ENCODE measurements around the gene CEP85L. TPM values are rescaled to one million over a fixed set of nuclear protein-coding genes. Genes with fewer than 3 reads are reported as not detected.

Gene CEP85L
- total RNA-seq, 3 donors from 2014 or later (not counting 1 experiment from before 2014, with no cell fraction given), result 75.0 to 85.2 (median 82.0) TPM

GRCh38 chr6:118635909-118636735 is 15.3 kb downstream of the CEP85L start:
- H3K27me3 Mint-ChIP-seq (ENCODE audit: low read depth in 2 of 2), result no peaks in the 10 kb centered on the region
- no peaks in the 10 kb centered on the region for H3K9me3 Mint-ChIP-seq
- TF ChIP-seq CTCF (IDR thresholded peaks at IDR 0.05), result no peak

GRCh38 chr6:118632359-118632758 is 19.0 kb downstream of the CEP85L start:
- H3K4me3 Mint-ChIP-seq, result no peak overlapping the region
- peaks cover 43 to 44% of the 10 kb centered on the region in 2 donors for H3K4me1 Mint-ChIP-seq
- no peaks in the 10 kb centered on the region for H3K27me3 ChIP-seq (ENCODE audit: control insufficient read depth, insufficient read depth, low read length)
- no peak overlapping the region for H3K4me3 ChIP-seq (ENCODE audit: low read length)
- no peaks in the 10 kb centered on the region for H3K36me3 Mint-ChIP-seq
- WGBS (ENCODE audit: insufficient coverage), result 60% methylated on average over 2 of the region's 2 CpGs
- no peak overlapping the region for H3K27ac Mint-ChIP-seq
- no peaks in the 10 kb centered on the region for H3K9me3 Mint-ChIP-seq
- ATAC-seq (no peak), DNase-seq (no peak)
- no peaks in the 10 kb centered on the region for H3K9me3 ChIP-seq (ENCODE audit: control insufficient read depth, insufficient read depth, low read length)
- H3K4me1 ChIP-seq (ENCODE audit: control insufficient read depth, insufficient read depth, low read length), result no peaks in the 10 kb centered on the region
- intact Hi-C loops (cut with micrococcal nuclease), result no loop called here
- no peak for TF ChIP-seq CTCF (IDR thresholded peaks at IDR 0.05)
- no peaks in the 10 kb centered on the region for H3K27me3 Mint-ChIP-seq (ENCODE audit: low read depth in 2 of 2)
- no peak overlapping the region for H3K27ac ChIP-seq (ENCODE audit: low read length)
- peaks cover 14% of the 10 kb centered on the region for H3K36me3 ChIP-seq (ENCODE audit: control insufficient read depth, insufficient read depth, low read length)

More at GRCh38 chr6:118635909-118636735, 15.3 kb downstream of the CEP85L start:
- ATAC-seq (no peak), DNase-seq (no peak)
- Mint-ChIP-seq H3K36me3 (no peaks in the 10 kb centered on the region), H3K4me1 (peaks cover 27% of the 10 kb centered on the region in 2 donors), H3K27ac (peak overlapping the region in 1 of 2 donors; percentile 43), H3K4me3 (no peak overlapping the region)
- WGBS (ENCODE audit: insufficient coverage), result 98% methylated on average over 3 of the region's 3 CpGs
- intact Hi-C loops (cut with micrococcal nuclease), result no loop called here
- no peaks in the 10 kb centered on the region for H3K9me3 ChIP-seq (ENCODE audit: control insufficient read depth, insufficient read depth, low read length)
- no peak overlapping the region for H3K27ac ChIP-seq (ENCODE audit: low read length)
- peaks cover 5% of the 10 kb centered on the region for H3K36me3 ChIP-seq (ENCODE audit: control insufficient read depth, insufficient read depth, low read length)
- no peak overlapping the region for H3K4me3 ChIP-seq (ENCODE audit: low read length)
- no peaks in the 10 kb centered on the region for H3K4me1 ChIP-seq (ENCODE audit: control insufficient read depth, insufficient read depth, low read length)
- no peaks in the 10 kb centered on the region for H3K27me3 ChIP-seq (ENCODE audit: control insufficient read depth, insufficient read depth, low read length)

GRCh38 chr6:118630923-118631322 is 20.5 kb downstream of the CEP85L start:
- Histone ChIP-seq H3K4me3 (ENCODE audit: low read length) (no peak overlapping the region), H3K36me3 (ENCODE audit: control insufficient read depth, insufficient read depth, low read length) (peaks cover 14% of the 10 kb centered on the region), H3K27me3 (ENCODE audit: control insufficient read depth, insufficient read depth, low read length) (no peaks in the 10 kb centered on the region), H3K9me3 (ENCODE audit: control insufficient read depth, insufficient read depth, low read length) (peaks cover under 1% of the 10 kb centered on the region), H3K4me1 (ENCODE audit: control insufficient read depth, insufficient read depth, low read length) (no peaks in the 10 kb centered on the region), H3K27ac (ENCODE audit: low read length) (no peak overlapping the region)
- intact Hi-C loops (cut with micrococcal nuclease), result no loop called here
- no peak for ATAC-seq
- no peak overlapping the region for H3K27ac Mint-ChIP-seq
- DNase-seq, result no peak
- peaks cover 0 to 4% of the 10 kb centered on the region in 2 donors for H3K9me3 Mint-ChIP-seq
- H3K4me1 Mint-ChIP-seq, result peaks cover 42 to 45% of the 10 kb centered on the region in 2 donors
- no peak overlapping the region for H3K4me3 Mint-ChIP-seq
- WGBS (ENCODE audit: insufficient coverage), result no CpG with 5 or more reads among the region's 1 CpG
- no peak for TF ChIP-seq CTCF (IDR thresholded peaks at IDR 0.05)
- no peaks in the 10 kb centered on the region for H3K27me3 Mint-ChIP-seq (ENCODE audit: low read depth in 2 of 2)
- H3K36me3 Mint-ChIP-seq, result peaks cover 8% of the 10 kb centered on the region
